HepG2 (cell line): ENCODE results near the gene PARP16. TPM values are rescaled to one million over a fixed set of nuclear protein-coding genes. Genes with fewer than 3 reads are reported as not detected.

Experiments used
- ATAC-seq: fragments of 200-7000 bp; cut with Tn5 transposase; 3 replicates; pipeline ENCODE4 v1.9.1; 2020; ENCODE audit warnings: mild to moderate bottlenecking, moderate library complexity
- BruUV-seq: library from RNA; stranded (reverse); fragments of 400-500 nt; replicated peaks from 2 replicates; lab custom pipeline; 2021; lab: Mats Ljungman, UMichigan
- CTCF ChIA-PET: fragments of 300-600 bp; formaldehyde crosslinking; extraction: SDS; loops from one replicate; lab custom pipeline; 2021; ENCODE audit warnings: low total read pairs, inconsistent platforms, low intra/inter-chr PET ratio; lab: Yijun Ruan, JAX
- POLR2A ChIA-PET: fragments of 350-600 bp; sonication (Branson Sonifier 250); formaldehyde crosslinking; loops from one replicate; lab custom pipeline; 2020; ENCODE audit warnings: antibody characterized with exemption, inconsistent platforms; lab: Yijun Ruan, JAX
- DNase-seq: peaks from one replicate; pipeline ENCODE4 v3.0.0-alpha.2; 2015; ENCODE audit warnings: low spot score
- FAIRE-seq: peaks from 3 replicates; lab custom pipeline; 2011; peaks lifted over from hg19 to GRCh38; lab: Jason Lieb, UNC
- H2AFZ ChIP-seq: one replicate; pipeline ENCODE4 v1.6.1; 2011; ENCODE audit warnings: low read length, inconsistent platforms
- H3K27ac ChIP-seq: fragments of 300-600 bp; 3 replicates; pipeline ENCODE4 v1.8.0; 2011; ENCODE audit warnings: mixed run types, mild to moderate bottlenecking, mixed read lengths, low read length, inconsistent platforms; ENCODE audit not compliant: insufficient read depth; ENCODE audit errors: extremely low read length
- H3K27me3 ChIP-seq, 2 experiments: fragments of 200-600 bp in 1 of 2; 2 replicates in 1 of 2; 3 replicates in 1 of 2; pipeline versions ENCODE4 v1.6.0 to v1.8.0; 2011; ENCODE audit warnings: low read length in 2 of 2, mild to moderate bottlenecking in 2 of 2, moderate library complexity in 2 of 2, inconsistent platforms in 1 of 2; ENCODE audit not compliant: insufficient read depth in 2 of 2, control insufficient read depth in 1 of 2
- H3K36me3 ChIP-seq, 2 experiments: fragments of 200-600 bp in 1 of 2; replicated peaks in 1 of 2; 2 replicates in 1 of 2; 3 replicates in 1 of 2; pipeline versions ENCODE4 v1.5.1 to v1.8.0; 2011; ENCODE audit warnings: low read length in 2 of 2, inconsistent platforms in 1 of 2; ENCODE audit not compliant: insufficient read depth in 2 of 2, control insufficient read depth in 1 of 2
- H3K4me1 ChIP-seq: 2 replicates; pipeline ENCODE4 v1.5.1; 2012; ENCODE audit warnings: low read length, inconsistent platforms; ENCODE audit not compliant: insufficient read depth
- H3K4me2 ChIP-seq: 2 replicates; pipeline ENCODE4 v1.6.0; 2011; ENCODE audit warnings: low read depth, low read length, inconsistent platforms
- H3K4me3 ChIP-seq, 3 experiments: fragments of 200-600 bp in 1 of 3; sonication (generic), shearing (Covaris generic) in 1 of 3; replicated peaks in 1 of 3; 2 replicates each; pipeline ENCODE4 v1.5.1; 2011 to 2016; ENCODE audit warnings: low read length in 3 of 3, inconsistent platforms in 2 of 3, low read depth in 2 of 3, mild to moderate bottlenecking in 2 of 3, control low read depth in 1 of 3, mixed read lengths in 1 of 3; ENCODE audit not compliant: insufficient read depth in 1 of 3
- H3K79me2 ChIP-seq: one replicate; pipeline ENCODE4 v1.6.1; 2011; ENCODE audit warnings: low read length, inconsistent platforms; ENCODE audit not compliant: insufficient read depth
- H3K9ac ChIP-seq: 2 replicates; pipeline ENCODE4 v1.6.0; 2011; ENCODE audit warnings: mild to moderate bottlenecking, low read depth, low read length, inconsistent platforms; ENCODE audit not compliant: insufficient read depth
- H3K9me3 ChIP-seq: 2 replicates; pipeline ENCODE4 v1.5.1; 2012; ENCODE audit warnings: mild to moderate bottlenecking, low read length
- H4K20me1 ChIP-seq: 2 replicates; pipeline ENCODE4 v1.6.0; 2011; ENCODE audit warnings: inconsistent platforms, mild to moderate bottlenecking, low read length, moderate library complexity; ENCODE audit not compliant: insufficient read depth
- DNMT1 ChIP-seq: sonication (generic); formaldehyde crosslinking; IDR thresholded peaks from 2 replicates; pipeline ENCODE4 v1.5.1; 2020; ENCODE audit warnings: mild to moderate bottlenecking, missing genetic modification reagents
- GATA4 ChIP-seq: sonication (generic); IDR thresholded peaks from 2 replicates; pipeline ENCODE4 v1.6.1; 2016; ENCODE audit warnings: antibody characterized with exemption, low read depth, borderline replicate concordance
- GZF1 ChIP-seq: sonication (generic); formaldehyde crosslinking; IDR thresholded peaks from 2 replicates; pipeline ENCODE4 v1.5.1; 2020; ENCODE audit warnings: mild to moderate bottlenecking, missing genetic modification reagents
- IRF2 ChIP-seq: IDR thresholded peaks from 2 replicates; pipeline ENCODE4 v1.6.1; 2018; ENCODE audit warnings: missing genetic modification reagents, missing compliant biosample characterization
- MXI1 ChIP-seq: IDR thresholded peaks from 3 replicates; pipeline ENCODE4 v1.6.1; 2012; ENCODE audit warnings: low read depth, low read length, inconsistent platforms, borderline replicate concordance
- NKX3-1 ChIP-seq: sonication (generic); formaldehyde crosslinking; IDR thresholded peaks from 2 replicates; pipeline ENCODE4 v1.5.0; 2020; ENCODE audit warnings: missing genetic modification reagents
- WGBS: methylation state at CpG from one replicate; pipeline ENCODE4 v1.1.6; 2017; ENCODE audit warnings: low lambda C conversion rate; 5-methylcytosine and 5-hydroxymethylcytosine counted together
- in situ Hi-C: cut with HindIII; loops from 2 replicates; pipeline ENCODE4 v1.10.0; 2017; ENCODE audit warnings: low pct_unique_long_range_greater_than_20kb; ENCODE audit not compliant: extremely low pct_ligation_motif_present
- intact Hi-C: fragments of 100-400 bp; cut with micrococcal nuclease; formaldehyde crosslinking; loops from one replicate; pipeline ENCODE4 v1.10.0; 2022; ENCODE audit not compliant: unreplicated experiment
- polyA plus RNA-seq, 8 experiments: library from polyadenylated mRNA; depleted of rRNA in 3 of 8; stranded (reverse) in 7 of 8; unstranded in 1 of 8; fragments of >200 nt; fragmentation: Illumina TruSeq in 4 of 8; extraction: Trizol in 4 of 8; gene quantifications; 2 replicates each; pipeline versions ENCODE4 v1.2.1 to v1.2.3, GENCODE V29; 2011 to 2016; ENCODE audit warnings: low read depth in 4 of 8, missing spikeins in 1 of 8, mixed read lengths in 1 of 8; ENCODE audit not compliant: insufficient read depth in 1 of 8
- total RNA-seq, 5 experiments: library from RNA; depleted of rRNA; stranded (reverse); fragments of >200 nt; fragmentation: Illumina TruSeq; extraction: Trizol; gene quantifications; 2 replicates each; pipeline ENCODE4 v1.2.3, GENCODE V29; 2016; ENCODE audit warnings: low read depth in 1 of 5
- TF ChIP-seq, protein P1 (sequence below): sonication (generic); formaldehyde crosslinking; IDR thresholded peaks from 2 replicates; pipeline ENCODE4 v1.4.0; 2020; ENCODE audit warnings: missing genetic modification reagents
- TF ChIP-seq, protein P2 (sequence below): sonication (generic); formaldehyde crosslinking; IDR thresholded peaks from 2 replicates; pipeline ENCODE4 v1.5.0; 2020; ENCODE audit warnings: mild to moderate bottlenecking, missing genetic modification reagents, borderline replicate concordance
- TF ChIP-seq, protein P3 (sequence below): sonication (generic); formaldehyde crosslinking; IDR thresholded peaks from 2 replicates; pipeline ENCODE4 v1.5.1; 2020; ENCODE audit warnings: missing genetic modification reagents, mild to moderate bottlenecking, borderline replicate concordance
- TF ChIP-seq, protein P4 (sequence below): sonication (generic); formaldehyde crosslinking; IDR thresholded peaks from 2 replicates; pipeline ENCODE4 v1.4.0; 2020; ENCODE audit warnings: missing genetic modification reagents, borderline replicate concordance

PARP16 gene
- total and polyA plus RNA-seq, 2 of the 13 experiments (the other 11 are each of a cell fraction or from before 2014, with no cell fraction given): 6.8 to 7.6 TPM

DNA sequence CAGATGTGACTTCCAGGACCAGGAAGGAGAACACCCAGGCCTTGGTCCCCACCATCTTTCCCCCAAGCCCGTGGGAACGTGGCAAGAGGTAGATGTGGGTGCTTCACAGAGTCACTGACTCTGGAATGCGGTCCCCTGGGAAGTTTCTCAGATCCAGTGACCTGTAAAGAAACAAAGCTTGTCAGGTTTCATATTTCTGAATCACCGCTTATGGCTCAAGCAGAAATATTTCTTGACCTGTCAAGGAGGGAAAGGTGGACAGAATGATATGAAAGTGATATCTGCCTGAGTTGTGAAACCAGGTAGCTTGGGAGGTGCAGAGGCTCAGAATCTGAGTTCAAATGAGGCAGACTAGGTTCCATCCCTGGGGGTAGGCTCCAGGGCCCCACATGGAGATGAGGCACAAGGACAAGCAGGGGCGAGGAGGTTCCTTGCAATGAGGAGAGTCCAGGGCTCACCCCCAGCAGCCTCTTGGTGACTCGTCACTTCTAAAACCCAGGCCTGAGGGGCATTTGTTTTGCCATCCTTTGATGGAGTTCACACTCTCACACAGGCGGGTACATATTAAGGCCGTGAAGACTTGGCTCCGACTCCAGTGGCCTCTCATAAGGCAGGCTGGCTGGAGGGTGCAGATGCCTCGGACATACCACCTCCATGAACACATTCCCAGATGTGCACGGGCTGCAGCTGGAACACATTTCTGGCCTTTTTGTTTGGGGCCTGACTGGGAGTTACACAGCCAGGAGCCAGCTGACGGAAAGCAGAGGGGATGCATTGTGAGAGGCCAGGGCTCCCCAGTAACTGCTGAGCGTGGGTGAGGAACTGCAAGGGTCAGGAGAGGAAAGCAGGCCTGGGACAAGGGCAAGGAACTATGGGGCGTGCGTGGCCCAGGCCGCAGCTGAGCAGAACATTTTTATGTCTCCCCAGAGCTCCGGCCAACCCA, 76.7 kb downstream of the PARP16 start:
- no peaks in the 10 kb centered on the region for H3K36me3 ChIP-seq
- peaks cover 23% of the 10 kb centered on the region for H3K4me1 ChIP-seq
- no peak overlapping the region for H3K4me3 ChIP-seq
- H3K79me2 ChIP-seq: no peaks in the 10 kb centered on the region
- ChIA-PET CTCF (no interaction called here), POLR2A (interaction anchor here (1.1 to 2.4 kb wide), 2 partner anchors 25 to 90 kb away, joined by 3 to 7 read pairs; partner anchors contain the start of gene CLPX)
- H3K9me3 ChIP-seq: no peaks in the 10 kb centered on the region
- in situ Hi-C loops (no loop called here), intact Hi-C loops (no loop called here)
- no peak overlapping the region for H2AFZ ChIP-seq
- 24% methylated on average over 15 of the region's 17 CpGs for WGBS
- no peak for FAIRE-seq
- peaks cover 5 to 58% of the 10 kb centered on the region in 2 experiments; a peak in 4 of 5 replicates for H3K27me3 ChIP-seq
- no peak for DNase-seq
- H3K9ac ChIP-seq: no peak overlapping the region
- H4K20me1 ChIP-seq: no peaks in the 10 kb centered on the region
- BruUV-seq: no TSS peak
- no peak for ATAC-seq
- H3K27ac ChIP-seq: no peak overlapping the region
- no peak overlapping the region for H3K4me2 ChIP-seq
- TF ChIP-seq, protein P1, sequence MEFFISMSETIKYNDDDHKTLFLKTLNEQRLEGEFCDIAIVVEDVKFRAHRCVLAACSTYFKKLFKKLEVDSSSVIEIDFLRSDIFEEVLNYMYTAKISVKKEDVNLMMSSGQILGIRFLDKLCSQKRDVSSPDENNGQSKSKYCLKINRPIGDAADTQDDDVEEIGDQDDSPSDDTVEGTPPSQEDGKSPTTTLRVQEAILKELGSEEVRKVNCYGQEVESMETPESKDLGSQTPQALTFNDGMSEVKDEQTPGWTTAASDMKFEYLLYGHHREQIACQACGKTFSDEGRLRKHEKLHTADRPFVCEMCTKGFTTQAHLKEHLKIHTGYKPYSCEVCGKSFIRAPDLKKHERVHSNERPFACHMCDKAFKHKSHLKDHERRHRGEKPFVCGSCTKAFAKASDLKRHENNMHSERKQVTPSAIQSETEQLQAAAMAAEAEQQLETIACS (CRISPR knock-in tag): no peak
- TF ChIP-seq GATA4 (no peak), NKX3-1 (CRISPR knock-in tag) (no peak), DNMT1 (CRISPR knock-in tag) (no peak), MXI1 (no peak), IRF2 (CRISPR knock-in tag) (no peak), GZF1 (no peak)
- TF ChIP-seq, protein P2, sequence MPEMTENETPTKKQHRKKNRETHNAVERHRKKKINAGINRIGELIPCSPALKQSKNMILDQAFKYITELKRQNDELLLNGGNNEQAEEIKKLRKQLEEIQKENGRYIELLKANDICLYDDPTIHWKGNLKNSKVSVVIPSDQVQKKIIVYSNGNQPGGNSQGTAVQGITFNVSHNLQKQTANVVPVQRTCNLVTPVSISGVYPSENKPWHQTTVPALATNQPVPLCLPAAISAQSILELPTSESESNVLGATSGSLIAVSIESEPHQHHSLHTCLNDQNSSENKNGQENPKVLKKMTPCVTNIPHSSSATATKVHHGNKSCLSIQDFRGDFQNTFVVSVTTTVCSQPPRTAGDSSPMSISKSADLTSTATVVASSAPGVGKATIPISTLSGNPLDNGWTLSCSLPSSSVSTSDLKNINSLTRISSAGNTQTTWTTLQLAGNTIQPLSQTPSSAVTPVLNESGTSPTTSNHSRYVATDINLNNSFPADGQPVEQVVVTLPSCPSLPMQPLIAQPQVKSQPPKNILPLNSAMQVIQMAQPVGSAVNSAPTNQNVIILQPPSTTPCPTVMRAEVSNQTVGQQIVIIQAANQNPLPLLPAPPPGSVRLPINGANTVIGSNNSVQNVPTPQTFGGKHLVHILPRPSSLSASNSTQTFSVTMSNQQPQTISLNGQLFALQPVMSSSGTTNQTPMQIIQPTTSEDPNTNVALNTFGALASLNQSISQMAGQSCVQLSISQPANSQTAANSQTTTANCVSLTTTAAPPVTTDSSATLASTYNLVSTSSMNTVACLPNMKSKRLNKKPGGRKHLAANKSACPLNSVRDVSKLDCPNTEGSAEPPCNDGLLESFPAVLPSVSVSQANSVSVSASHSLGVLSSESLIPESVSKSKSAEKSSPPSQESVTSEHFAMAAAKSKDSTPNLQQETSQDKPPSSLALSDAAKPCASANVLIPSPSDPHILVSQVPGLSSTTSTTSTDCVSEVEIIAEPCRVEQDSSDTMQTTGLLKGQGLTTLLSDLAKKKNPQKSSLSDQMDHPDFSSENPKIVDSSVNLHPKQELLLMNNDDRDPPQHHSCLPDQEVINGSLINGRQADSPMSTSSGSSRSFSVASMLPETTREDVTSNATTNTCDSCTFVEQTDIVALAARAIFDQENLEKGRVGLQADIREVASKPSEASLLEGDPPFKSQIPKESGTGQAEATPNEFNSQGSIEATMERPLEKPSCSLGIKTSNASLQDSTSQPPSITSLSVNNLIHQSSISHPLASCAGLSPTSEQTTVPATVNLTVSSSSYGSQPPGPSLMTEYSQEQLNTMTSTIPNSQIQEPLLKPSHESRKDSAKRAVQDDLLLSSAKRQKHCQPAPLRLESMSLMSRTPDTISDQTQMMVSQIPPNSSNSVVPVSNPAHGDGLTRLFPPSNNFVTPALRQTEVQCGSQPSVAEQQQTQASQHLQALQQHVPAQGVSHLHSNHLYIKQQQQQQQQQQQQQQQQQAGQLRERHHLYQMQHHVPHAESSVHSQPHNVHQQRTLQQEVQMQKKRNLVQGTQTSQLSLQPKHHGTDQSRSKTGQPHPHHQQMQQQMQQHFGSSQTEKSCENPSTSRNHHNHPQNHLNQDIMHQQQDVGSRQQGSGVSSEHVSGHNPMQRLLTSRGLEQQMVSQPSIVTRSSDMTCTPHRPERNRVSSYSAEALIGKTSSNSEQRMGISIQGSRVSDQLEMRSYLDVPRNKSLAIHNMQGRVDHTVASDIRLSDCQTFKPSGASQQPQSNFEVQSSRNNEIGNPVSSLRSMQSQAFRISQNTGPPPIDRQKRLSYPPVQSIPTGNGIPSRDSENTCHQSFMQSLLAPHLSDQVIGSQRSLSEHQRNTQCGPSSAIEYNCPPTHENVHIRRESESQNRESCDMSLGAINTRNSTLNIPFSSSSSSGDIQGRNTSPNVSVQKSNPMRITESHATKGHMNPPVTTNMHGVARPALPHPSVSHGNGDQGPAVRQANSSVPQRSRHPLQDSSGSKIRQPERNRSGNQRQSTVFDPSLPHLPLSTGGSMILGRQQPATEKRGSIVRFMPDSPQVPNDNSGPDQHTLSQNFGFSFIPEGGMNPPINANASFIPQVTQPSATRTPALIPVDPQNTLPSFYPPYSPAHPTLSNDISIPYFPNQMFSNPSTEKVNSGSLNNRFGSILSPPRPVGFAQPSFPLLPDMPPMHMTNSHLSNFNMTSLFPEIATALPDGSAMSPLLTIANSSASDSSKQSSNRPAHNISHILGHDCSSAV (CRISPR knock-in tag): no peak
- TF ChIP-seq, protein P3, sequence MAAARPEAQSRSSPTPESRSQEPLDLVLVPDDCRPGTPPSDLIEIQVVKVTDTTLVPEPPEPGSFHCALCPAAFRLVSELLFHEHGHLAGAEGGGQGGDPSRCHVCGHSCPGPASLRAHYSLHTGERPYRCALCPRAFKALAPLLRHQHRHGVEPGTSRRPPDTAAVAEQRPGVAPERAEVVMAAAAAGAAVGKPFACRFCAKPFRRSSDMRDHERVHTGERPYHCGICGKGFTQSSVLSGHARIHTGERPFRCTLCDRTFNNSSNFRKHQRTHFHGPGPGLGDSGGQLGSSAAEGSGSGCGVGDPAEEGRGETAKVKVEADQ: no peak
- TF ChIP-seq, protein P4, sequence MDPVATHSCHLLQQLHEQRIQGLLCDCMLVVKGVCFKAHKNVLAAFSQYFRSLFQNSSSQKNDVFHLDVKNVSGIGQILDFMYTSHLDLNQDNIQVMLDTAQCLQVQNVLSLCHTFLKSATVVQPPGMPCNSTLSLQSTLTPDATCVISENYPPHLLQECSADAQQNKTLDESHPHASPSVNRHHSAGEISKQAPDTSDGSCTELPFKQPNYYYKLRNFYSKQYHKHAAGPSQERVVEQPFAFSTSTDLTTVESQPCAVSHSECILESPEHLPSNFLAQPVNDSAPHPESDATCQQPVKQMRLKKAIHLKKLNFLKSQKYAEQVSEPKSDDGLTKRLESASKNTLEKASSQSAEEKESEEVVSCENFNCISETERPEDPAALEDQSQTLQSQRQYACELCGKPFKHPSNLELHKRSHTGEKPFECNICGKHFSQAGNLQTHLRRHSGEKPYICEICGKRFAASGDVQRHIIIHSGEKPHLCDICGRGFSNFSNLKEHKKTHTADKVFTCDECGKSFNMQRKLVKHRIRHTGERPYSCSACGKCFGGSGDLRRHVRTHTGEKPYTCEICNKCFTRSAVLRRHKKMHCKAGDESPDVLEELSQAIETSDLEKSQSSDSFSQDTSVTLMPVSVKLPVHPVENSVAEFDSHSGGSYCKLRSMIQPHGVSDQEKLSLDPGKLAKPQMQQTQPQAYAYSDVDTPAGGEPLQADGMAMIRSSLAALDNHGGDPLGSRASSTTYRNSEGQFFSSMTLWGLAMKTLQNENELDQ (CRISPR knock-in tag): no peak
